ENCODE results near the gene TAS2R30.

TAS2R30 gene

GRCh38 chr12:11089246-11089645, 45.2 kb downstream of the TAS2R30 start (continued):
- TF ChIP-seq ZNF248 (tag by site-specific recombination; IDR thresholded peaks at IDR 0.05) (no peak), ZBTB7A (tag by site-specific recombination; IDR thresholded peaks at IDR 0.05; ENCODE audit: low read depth) (no peak), ZNF341 (tag by site-specific recombination; IDR thresholded peaks at IDR 0.05; ENCODE audit: low read depth) (no peak)

- TF ChIP-seq ZXDB (tag by site-specific recombination; IDR thresholded peaks at IDR 0.05) (no peak), ZEB2 (tag by site-specific recombination; IDR thresholded peaks at IDR 0.05) (no peak), ZBTB6 (tag by site-specific recombination; IDR thresholded peaks at IDR 0.05) (no peak), ZNF580 (tag by site-specific recombination; IDR thresholded peaks at IDR 0.05) (no peak), MZF1 (tag by site-specific recombination; IDR thresholded peaks at IDR 0.05; ENCODE audit: borderline replicate concordance) (no peak), ZNF148 (tag by site-specific recombination; IDR thresholded peaks at IDR 0.05; ENCODE audit: borderline replicate concordance) (no peak), ZNF768 (tag by site-specific recombination; IDR thresholded peaks at IDR 0.05) (no peak), OSR2 (tag by site-specific recombination; IDR thresholded peaks at IDR 0.05) (no peak), ZNF621 (tag by site-specific recombination; IDR thresholded peaks at IDR 0.05) (no peak), ZNF423 (tag by site-specific recombination; IDR thresholded peaks at IDR 0.05) (no peak), SP3 (tag by site-specific recombination; IDR thresholded peaks at IDR 0.05) (no peak), ZNF664 (tag by site-specific recombination; IDR thresholded peaks at IDR 0.05) (no peak), ZNF121 (tag by site-specific recombination; IDR thresholded peaks at IDR 0.05) (no peak), ZNF549 (tag by site-specific recombination; IDR thresholded peaks at IDR 0.05) (no peak), WT1 (tag by site-specific recombination; IDR thresholded peaks at IDR 0.05) (no peak), ZNF585B (tag by site-specific recombination; IDR thresholded peaks at IDR 0.05) (no peak), BCL6B (tag by site-specific recombination; IDR thresholded peaks at IDR 0.05) (no peak), ZNF830 (tag by site-specific recombination; IDR thresholded peaks at IDR 0.05; ENCODE audit: low read depth) (no peak)
- H3K9me3 ChIP-seq (ENCODE audit: control insufficient read depth, insufficient read depth, low read depth, low read length), result no peaks in the 10 kb centered on the region
- no peaks in the 10 kb centered on the region for H3K36me3 ChIP-seq (ENCODE audit: control insufficient read depth in 2 of 2, insufficient read depth in 1 of 2, low read length in 2 of 2)
- no peak overlapping the region for H3K27ac ChIP-seq (ENCODE audit: extremely low read depth, low read depth, low read length)
- POLR2A ChIA-PET, result no interaction called here
- no peaks in the 10 kb centered on the region for H3K4me1 ChIP-seq (ENCODE audit: control insufficient read depth, insufficient read depth, low read length)
- CTCF ChIA-PET, result interaction anchor here (0.7 kb wide), 1 partner anchor 399 kb away, joined by 3 read pairs; no protein-coding TSS in a partner anchor
- no peak overlapping the region for H3K4me3 ChIP-seq (ENCODE audit: low read depth, low read length)
These were observed 49.0 kb downstream of the TAS2R30 start for GRCh38 chr12:11085419-11085818.

Data from HEK293 (cell line).